ENCODE results near the gene PIGS. TPM values are rescaled to one million over a fixed set of nuclear protein-coding genes. Genes with fewer than 3 reads are reported as not detected.

PIGS gene
- total and polyA plus RNA-seq, 8 donors: 14.7 to 105 (median 28.9) TPM

GRCh38 chr17:28532050-28532960 lies 39.0 kb downstream of the PIGS start:
- TF ChIP-seq POLR2AphosphoS5 (IDR thresholded peaks at IDR 0.05) (no peak), EP300 (IDR thresholded peaks at IDR 0.05) (no peak), POLR2A (IDR thresholded peaks at IDR 0.05) (no peak), CTCF (IDR thresholded peaks at IDR 0.05) (no peak)
- no peak for DNase-seq
- no peaks in the 10 kb centered on the region for H3K9me3 ChIP-seq
- peaks cover 3 to 34% (median 16%) of the 10 kb centered on the region in 4 donors for H3K4me1 ChIP-seq
- H3K27me3 ChIP-seq: peaks cover 0 to 9% (median 0%) of the 10 kb centered on the region in 3 donors
- intact Hi-C loops (cut with DNase I; ENCODE audit: low total_unique reads): no loop called here
- no peak overlapping the region for H3K4me3 ChIP-seq
- WGBS, 5 donors: 73 to 85% (median 79%) methylated on average over 7 of the region's 7 CpGs
- no peaks in the 10 kb centered on the region for H3K36me3 ChIP-seq
- H3K27ac ChIP-seq: no peak overlapping the region

GRCh38 chr17:28530926-28531325 lies 40.4 kb downstream of the PIGS start:
- 74 to 83% (median 78%) methylated on average over 7 of the region's 7 CpGs for WGBS, 5 donors
- H3K4me1 ChIP-seq: peaks cover 0 to 36% (median 23%) of the 10 kb centered on the region in 4 donors
- intact Hi-C loops (cut with DNase I; ENCODE audit: low total_unique reads): no loop called here
- TF ChIP-seq POLR2AphosphoS5 (IDR thresholded peaks at IDR 0.05): no peak
- no peak for TF ChIP-seq POLR2A (IDR thresholded peaks at IDR 0.05)
- no peak for TF ChIP-seq EP300 (IDR thresholded peaks at IDR 0.05)
- TF ChIP-seq CTCF (IDR thresholded peaks at IDR 0.05): no peak
- H3K27me3 ChIP-seq: peaks cover 0 to 9% (median 0%) of the 10 kb centered on the region in 3 donors
- H3K27ac ChIP-seq: no peak overlapping the region
- no peak for DNase-seq
- no peaks in the 10 kb centered on the region for H3K9me3 ChIP-seq
- H3K4me3 ChIP-seq: no peak overlapping the region
- no peaks in the 10 kb centered on the region for H3K36me3 ChIP-seq

DNA sequence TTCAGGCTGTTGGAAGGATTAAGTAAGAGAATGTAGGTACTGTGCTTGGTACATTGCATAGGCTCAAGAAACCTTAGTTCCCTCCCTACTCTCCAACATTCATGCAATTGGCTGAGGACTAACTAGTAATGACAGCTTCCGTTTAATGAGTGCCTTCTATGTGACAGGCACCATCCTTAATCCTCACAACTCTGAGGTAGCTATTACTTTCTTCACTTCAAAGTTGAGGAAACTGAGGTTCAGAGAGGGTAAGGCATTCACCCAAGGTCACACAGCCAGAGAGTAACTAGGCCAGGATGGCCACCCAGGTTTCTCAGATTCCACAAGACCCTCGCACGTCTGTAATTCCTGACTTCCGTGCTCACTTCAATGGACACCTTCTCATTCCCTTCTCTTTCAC lies 41.1 kb downstream of the PIGS start:
- TF ChIP-seq CTCF (IDR thresholded peaks at IDR 0.05): no peak
- no peak for TF ChIP-seq POLR2AphosphoS5 (IDR thresholded peaks at IDR 0.05)
- TF ChIP-seq EP300 (IDR thresholded peaks at IDR 0.05): no peak
- TF ChIP-seq POLR2A (IDR thresholded peaks at IDR 0.05): no peak
- WGBS, 5 donors: 82 to 91% (median 90%) methylated on average over 4 of the region's 4 CpGs
- Histone ChIP-seq H3K4me1 (peaks cover 0 to 39% (median 28%) of the 10 kb centered on the region in 4 donors), H3K9me3 (no peaks in the 10 kb centered on the region), H3K36me3 (no peaks in the 10 kb centered on the region), H3K27me3 (peaks cover 0 to 9% (median 0%) of the 10 kb centered on the region in 3 donors), H3K4me3 (no peak overlapping the region), H3K27ac (no peak overlapping the region)
- DNase-seq: no peak
- intact Hi-C loops (cut with DNase I; ENCODE audit: low total_unique reads): no loop called here

- Histone ChIP-seq H3K9me3 (no peaks in the 10 kb centered on the region), H3K36me3 (no peaks in the 10 kb centered on the region), H3K4me3 (no peak overlapping the region), H3K27ac (no peak overlapping the region), H3K4me1 (peaks cover 6 to 50% (median 34%) of the 10 kb centered on the region in 4 donors), H3K27me3 (peaks cover 0 to 9% (median 0%) of the 10 kb centered on the region in 3 donors)
- intact Hi-C loops (cut with DNase I; ENCODE audit: low total_unique reads): no loop called here
- DNase-seq: no peak
- 67 to 97% (median 89%) methylated on average over 1 to 3 of the region's 3 CpGs for WGBS, 5 donors
- TF ChIP-seq POLR2A (IDR thresholded peaks at IDR 0.05) (no peak), POLR2AphosphoS5 (IDR thresholded peaks at IDR 0.05) (no peak), CTCF (IDR thresholded peaks at IDR 0.05) (no peak), EP300 (IDR thresholded peaks at IDR 0.05) (no peak)
Measured at GRCh38 chr17:28529013-28529400, 42.3 kb downstream of the PIGS start.
